Measurements from ENCODE around the gene MAPK12.
A peak's percentile ranks its signal among the peaks of the same experiment; 100 is the strongest.

Gene MAPK12

DNA sequence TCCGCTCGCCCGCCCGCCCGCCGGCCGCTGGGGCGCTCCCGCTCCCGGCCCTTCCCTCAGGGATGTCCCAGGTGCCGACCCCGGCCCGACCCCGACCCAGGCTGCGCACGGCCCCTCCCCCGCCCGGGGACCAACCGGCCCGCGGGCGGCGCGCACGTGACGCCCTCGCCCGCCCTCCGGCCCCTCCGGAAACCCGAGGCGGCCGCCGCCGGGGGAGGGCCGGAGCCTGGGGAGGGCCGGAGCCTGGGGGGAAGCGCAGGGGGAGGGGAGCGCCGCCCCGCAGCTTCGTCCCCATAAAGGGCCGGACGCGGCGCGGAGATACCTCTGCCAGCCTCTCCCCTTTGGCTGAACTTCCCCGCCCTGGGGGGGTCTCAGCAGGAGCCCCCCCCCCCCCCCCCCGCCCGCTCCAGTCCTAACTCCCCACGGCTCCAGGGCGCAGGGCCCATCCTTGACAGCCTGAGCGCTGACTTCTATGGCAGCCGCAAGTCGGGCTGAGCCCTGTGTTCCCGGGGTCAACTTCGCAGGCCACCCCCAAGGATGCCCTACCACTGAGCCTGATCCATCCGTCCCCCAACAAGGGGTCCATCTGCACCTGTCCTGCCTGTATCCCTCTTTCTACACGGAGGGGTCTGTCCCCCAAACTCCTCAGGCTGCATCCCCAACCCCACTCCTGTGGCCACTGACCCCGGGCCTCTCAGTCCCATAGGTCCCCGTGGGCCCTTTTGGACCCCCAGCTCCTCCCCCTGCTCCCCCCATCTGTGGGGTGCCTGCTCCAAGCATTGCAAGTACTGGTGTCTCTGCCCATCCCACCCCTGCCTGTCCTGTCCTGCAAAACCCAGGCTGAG is at the start of gene MAPK12:
Gene MAPK12 (minus strand): TSS at position 69 of the 845 bp plus-strand sequence. CDS start 174 bp downstream, outside the sequence.
- DNase-seq = no peak

- DNase-seq = no peak
Measured at GRCh38 chr22:50310949-50311444, 49.5 kb upstream of the MAPK12 start.

DNA sequence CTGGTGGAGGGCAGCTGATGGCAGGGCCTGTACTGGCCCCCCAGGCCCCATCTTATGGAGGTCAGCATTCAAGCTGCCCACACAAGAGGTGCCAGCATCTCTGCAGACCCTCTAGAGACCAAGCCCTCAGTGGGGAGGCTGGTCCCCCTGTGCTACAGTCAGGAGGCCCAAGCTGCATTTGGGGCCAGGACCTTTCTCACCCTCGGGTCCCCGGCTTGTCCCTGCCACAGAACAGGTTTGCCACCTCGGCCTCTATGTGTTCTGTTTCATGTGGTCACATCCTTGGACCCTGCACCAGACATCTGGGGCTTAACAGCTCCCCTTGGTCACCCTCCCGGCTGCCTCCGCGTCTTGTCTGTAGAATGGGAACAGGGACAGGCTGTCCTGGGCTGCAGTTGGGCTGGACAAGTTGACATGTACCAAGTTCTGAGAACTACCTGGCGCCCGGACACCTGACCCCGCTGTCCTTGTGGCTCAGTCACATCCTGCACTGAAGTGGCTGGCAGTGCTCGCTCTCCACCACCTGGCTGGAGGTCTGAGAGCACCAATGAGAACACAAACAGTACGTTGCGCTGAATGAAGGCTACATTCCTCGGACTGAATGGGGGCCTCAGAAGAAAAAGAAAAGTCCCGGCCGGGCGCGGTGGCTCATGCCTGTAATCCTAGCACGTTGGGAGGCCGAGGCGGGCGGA is 48.7 kb upstream of the MAPK12 start:
- peak; percentile 48 for DNase-seq

DNA sequence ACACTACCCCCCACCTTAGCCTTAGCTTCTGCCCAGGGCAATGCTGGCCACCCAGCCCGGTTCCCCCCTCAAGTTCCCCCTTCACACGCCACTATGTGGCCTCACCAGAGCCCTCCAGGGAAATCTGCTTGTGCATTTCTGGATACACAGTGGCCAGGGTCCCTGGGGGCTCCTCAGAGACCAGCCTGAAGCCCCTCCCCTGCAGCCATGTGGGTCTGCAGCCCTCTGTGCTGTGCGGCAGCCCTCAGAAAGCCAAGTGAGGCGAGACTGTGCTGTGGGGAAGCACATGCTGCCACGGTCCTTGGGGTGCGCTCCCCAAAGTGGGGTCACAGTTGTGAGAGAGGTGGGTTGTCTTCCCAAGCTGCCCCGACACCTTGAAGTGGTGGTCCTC is 48.1 kb upstream of the MAPK12 start:
- DNase-seq = no peak

- DNase-seq = no peak
Measured at GRCh38 chr22:50308986-50309600, 47.6 kb upstream of the MAPK12 start.

GRCh38 chr22:50308597-50308935 is 47.1 kb upstream of the MAPK12 start:
- DNase-seq = no peak

GRCh38 chr22:50307890-50308596 is 46.6 kb upstream of the MAPK12 start:
- DNase-seq = no peak

- peak; percentile 59 for DNase-seq
Measured at GRCh38 chr22:50306753-50307749, 45.6 kb upstream of the MAPK12 start, which contains the start of gene PLXNB2. Gene PLXNB2 (minus strand): TSS chr22:50307646. CDS start chr22:50290584, 17,062 bp downstream.

DNA sequence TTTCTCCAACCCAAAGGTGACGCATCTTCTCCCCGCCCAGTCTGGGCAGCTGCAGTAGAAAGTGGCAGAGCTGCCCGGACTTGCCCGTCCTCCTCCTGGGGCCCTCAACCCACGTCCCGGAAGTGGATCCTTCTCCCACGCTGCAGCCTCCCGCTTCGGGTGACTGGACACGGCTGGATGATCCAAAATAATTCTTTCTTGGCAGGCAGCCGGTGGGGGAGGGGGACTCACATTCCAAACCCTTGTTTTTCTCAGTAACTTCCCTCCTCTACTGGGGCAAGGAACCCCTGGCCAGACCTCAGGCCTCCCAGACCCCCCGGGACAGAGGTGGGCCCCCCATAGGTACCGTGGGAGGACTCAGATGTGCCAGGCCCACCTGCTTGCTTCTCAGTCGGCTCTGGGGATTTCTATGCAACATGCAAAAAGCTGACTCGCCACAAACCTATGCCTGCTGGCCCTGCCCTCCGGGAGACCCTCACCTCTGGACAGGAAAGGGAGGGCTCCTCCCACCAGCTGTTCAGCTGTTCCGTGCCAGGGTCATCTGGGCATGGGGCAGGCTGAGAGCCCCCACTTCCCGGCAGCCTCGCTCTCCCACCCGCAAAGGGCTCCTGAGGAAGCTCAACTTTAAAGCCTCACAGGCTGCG is 44.6 kb upstream of the MAPK12 start:
- DNase-seq = peak; percentile 71

DNA sequence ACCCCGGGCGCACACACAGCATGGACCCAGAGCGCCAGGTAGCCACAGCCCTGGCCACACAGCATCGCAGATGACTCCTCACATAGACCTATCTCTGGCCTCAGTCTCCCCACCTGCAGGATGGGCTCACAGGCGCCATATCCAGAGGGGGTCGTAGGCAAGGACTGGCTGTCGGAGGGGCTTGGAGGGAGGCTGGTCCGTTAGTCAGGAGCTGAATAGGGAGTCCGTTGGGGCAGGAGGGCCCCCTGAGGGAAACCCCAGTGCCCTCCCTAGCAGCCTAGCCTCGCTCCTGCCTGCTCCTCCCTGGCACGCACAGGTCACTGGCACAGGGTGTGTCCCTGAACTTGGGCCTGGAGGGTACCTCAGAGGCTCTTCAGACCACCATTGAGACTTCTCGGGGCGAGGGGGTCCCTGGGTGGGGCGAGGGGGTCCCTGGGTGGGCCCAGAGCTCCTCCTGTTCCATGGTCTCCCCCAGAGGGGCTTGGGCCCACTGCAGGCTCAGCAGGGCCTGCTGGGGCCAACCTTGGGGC is 44.0 kb upstream of the MAPK12 start:
- no peak for DNase-seq

DNA sequence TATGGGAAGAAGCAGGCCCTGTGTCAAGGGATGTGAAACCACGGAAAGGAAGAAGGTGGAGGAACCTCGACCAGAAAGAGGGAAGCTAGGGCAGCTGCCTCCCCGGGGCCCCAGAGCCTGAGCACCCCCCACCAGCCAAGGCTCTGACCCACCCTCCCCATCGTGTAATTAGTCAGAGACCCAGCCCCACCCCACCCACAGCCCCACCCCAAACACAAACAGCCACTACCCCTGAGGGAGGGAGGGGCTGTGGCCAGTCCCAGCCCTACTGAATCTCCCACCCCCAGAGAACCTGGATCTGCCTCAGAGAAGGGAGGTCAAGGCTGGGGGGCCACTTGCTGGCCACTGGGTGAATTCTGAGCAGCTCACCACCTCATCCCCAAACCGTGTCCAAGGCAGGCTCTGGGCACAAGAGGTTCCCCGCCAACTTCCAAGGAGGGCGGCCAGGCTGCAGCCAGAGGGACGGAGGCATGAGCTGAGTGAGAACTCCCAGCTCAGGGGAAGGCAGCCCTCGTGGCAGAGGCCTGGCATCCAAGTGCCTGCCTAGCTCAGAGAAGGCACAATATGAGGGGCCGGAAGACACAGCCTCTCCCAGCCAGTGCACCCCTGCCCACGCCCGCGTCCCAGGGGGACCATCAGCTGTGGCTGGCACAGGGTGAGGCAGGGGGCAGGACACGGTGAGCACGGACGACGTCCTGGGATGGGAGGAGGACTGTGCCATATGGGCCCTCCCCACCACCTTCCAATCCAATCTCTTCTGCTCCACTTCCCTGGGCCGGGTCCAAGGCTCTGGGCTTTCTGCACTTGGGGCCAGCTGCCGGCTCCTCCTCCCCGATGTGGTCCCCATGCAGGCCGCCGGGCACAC is 43.3 kb upstream of the MAPK12 start:
- DNase-seq = no peak

DNA sequence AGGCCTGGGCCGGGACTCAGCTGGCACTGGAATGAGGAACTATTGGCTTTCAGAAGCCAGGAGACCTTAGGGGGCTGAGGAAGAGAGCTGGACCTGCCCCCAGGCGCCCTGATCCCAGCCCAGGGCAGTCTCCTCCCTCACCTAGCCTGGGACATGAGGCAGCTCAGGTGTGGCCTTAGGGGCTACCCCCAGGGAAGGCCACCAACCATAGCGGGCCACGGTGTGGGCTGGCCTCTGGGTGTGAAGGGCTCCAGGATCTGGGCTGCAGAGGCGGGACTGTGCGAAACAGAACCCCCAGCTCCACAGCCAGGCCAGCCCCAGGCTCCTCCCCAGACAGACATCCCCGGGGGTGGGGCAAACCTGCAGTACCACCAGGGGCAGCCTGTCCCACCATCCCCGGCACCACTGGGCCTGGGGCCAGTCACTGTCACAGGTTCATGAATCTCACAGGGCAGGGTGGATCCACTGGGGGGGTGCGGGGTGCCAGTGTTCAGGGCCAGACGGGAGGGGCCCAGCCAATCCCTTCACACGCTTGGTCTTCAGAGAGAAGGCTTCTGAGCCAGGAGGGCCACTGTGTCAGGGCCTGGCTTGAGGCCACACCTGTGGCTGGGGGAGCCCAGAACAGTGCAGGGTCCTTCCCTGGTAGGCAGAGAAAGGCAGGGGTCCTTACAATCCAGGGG is 42.5 kb upstream of the MAPK12 start:
- DNase-seq = no peak

- no peak for DNase-seq
Measured at GRCh38 chr22:50303515-50303847, 42.0 kb upstream of the MAPK12 start.

GRCh38 chr22:50302564-50302963 is 41.1 kb upstream of the MAPK12 start:
- DNase-seq = no peak

- no peak for DNase-seq
Measured at GRCh38 chr22:50302041-50302541, 40.6 kb upstream of the MAPK12 start.

DNA sequence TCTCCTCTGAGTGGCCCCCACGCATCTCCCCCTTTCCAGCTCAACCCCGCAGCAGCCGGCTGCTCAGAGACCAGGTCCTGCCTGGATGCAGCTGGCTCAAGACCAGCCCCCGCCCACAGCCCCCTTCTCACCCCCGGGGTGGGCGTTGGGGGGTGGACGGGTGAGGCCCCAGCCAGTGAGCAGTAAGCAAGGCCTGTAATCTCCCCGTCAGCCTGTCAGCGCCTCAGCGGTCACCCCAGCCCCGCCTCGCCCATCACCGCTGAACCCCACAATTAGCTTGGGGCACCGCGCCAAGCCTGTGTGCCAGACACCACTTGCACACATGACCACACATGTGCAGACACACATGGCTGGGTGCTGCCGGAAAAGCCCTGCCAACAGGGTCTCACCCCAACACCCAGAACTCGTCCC is 40.1 kb upstream of the MAPK12 start:
- no peak for DNase-seq

GRCh38 chr22:50300620-50301257 is 39.3 kb upstream of the MAPK12 start:
- no peak for DNase-seq

- no peak for DNase-seq
Measured at GRCh38 chr22:50299785-50300619, 38.5 kb upstream of the MAPK12 start.

All from SHP77 treated with DMSO at 0.1 percent for 48 hours (cell line).